NCI-H2029 (cell line): Measurements from ENCODE around the gene SLC24A1.
A peak's percentile ranks its signal among the peaks of the same experiment; 100 is the strongest.
"Not testable (repeated sequence)": the region's sequence is repeated elsewhere in the genome, so short reads cannot be mapped to it uniquely, and the experiment has no call there.

ENCODE experiments used
- DNase-seq: peaks from one replicate; lab custom pipeline; 2025; lab: John Stamatoyannopoulos, UW

Gene SLC24A1

GRCh38 chr15:65621638-65622037, at the start of gene SLC24A1:
Gene SLC24A1 (plus strand): TSS chr15:65621938. CDS start chr15:65624081, 2,143 bp downstream.
- no peak for DNase-seq

- DNase-seq = no peak
Observed at GRCh38 chr15:65571971-65572370, 49.8 kb upstream of the SLC24A1 start.

GRCh38 chr15:65576664-65577063, 45.1 kb upstream of the SLC24A1 start:
- no peak for DNase-seq

- no peak for DNase-seq
Observed at GRCh38 chr15:65577129-65577996, 44.4 kb upstream of the SLC24A1 start.

GRCh38 chr15:65578904-65579728, 42.6 kb upstream of the SLC24A1 start:
- DNase-seq = no peak

GRCh38 chr15:65579762-65580161, 42.0 kb upstream of the SLC24A1 start:
- no peak for DNase-seq

GRCh38 chr15:65580287-65580686, 41.5 kb upstream of the SLC24A1 start:
- no peak for DNase-seq

GRCh38 chr15:65583701-65584100, 38.0 kb upstream of the SLC24A1 start:
- no peak for DNase-seq

- no peak for DNase-seq
Observed at GRCh38 chr15:65584241-65584640, 37.5 kb upstream of the SLC24A1 start.

- DNase-seq = no peak
Observed at GRCh38 chr15:65587094-65587493, 34.6 kb upstream of the SLC24A1 start.

GRCh38 chr15:65595960-65596359, 25.8 kb upstream of the SLC24A1 start:
- no peak for DNase-seq

- no peak for DNase-seq
Observed at GRCh38 chr15:65598468-65598867, 23.3 kb upstream of the SLC24A1 start.

GRCh38 chr15:65599677-65600076, 22.1 kb upstream of the SLC24A1 start:
- no peak for DNase-seq

GRCh38 chr15:65603134-65603533, 18.6 kb upstream of the SLC24A1 start:
- no peak for DNase-seq

- DNase-seq = no peak
Observed at GRCh38 chr15:65603559-65603958, 18.2 kb upstream of the SLC24A1 start.

GRCh38 chr15:65610871-65611718, 10.6 kb upstream of the SLC24A1 start, which contains the start of gene INTS14:
Gene INTS14 (minus strand): TSS chr15:65611131. CDS start chr15:65607380, 3,751 bp downstream.
- DNase-seq = peak; percentile 86

- DNase-seq = no peak
Observed at GRCh38 chr15:65611888-65612615, 9.7 kb upstream of the SLC24A1 start.

GRCh38 chr15:65612616-65612946, 9.2 kb upstream of the SLC24A1 start:
- DNase-seq = no peak

GRCh38 chr15:65612949-65613744, 8.6 kb upstream of the SLC24A1 start:
- no peak for DNase-seq

GRCh38 chr15:65615887-65616286, 5.9 kb upstream of the SLC24A1 start:
- DNase-seq = not testable (repeated sequence)
